ENCODE results near the gene SYNDIG1L.

DNA sequence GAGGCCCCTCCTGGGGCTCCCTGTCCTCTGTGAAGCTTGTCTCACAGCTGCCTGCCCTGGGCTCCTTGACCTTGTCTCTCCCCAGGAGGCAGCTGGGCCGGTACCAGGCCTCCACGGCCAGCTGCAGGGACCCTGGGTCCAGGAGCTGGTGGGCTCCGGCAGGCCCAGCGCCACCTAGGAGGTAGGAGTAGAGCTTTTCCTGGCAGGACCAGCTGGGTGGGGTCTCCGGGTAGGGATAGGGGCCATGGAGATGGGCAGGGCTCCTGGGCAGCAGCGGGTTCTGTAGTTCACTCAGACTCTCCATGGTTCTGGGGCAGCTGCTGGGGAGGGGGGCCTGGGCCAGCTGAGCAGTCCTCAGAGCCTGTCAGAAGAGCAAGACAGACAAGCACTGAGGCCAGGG lies 16.6 kb downstream of the SYNDIG1L start:
- TF ChIP-seq TAF1 (IDR thresholded peaks at IDR 0.05; ENCODE audit: low read depth), result no peak
- TF ChIP-seq, protein P1, sequence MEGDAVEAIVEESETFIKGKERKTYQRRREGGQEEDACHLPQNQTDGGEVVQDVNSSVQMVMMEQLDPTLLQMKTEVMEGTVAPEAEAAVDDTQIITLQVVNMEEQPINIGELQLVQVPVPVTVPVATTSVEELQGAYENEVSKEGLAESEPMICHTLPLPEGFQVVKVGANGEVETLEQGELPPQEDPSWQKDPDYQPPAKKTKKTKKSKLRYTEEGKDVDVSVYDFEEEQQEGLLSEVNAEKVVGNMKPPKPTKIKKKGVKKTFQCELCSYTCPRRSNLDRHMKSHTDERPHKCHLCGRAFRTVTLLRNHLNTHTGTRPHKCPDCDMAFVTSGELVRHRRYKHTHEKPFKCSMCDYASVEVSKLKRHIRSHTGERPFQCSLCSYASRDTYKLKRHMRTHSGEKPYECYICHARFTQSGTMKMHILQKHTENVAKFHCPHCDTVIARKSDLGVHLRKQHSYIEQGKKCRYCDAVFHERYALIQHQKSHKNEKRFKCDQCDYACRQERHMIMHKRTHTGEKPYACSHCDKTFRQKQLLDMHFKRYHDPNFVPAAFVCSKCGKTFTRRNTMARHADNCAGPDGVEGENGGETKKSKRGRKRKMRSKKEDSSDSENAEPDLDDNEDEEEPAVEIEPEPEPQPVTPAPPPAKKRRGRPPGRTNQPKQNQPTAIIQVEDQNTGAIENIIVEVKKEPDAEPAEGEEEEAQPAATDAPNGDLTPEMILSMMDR (IDR thresholded peaks at IDR 0.05; ENCODE audit: poor library complexity, severe bottlenecking), result no peak
- TF ChIP-seq RAD21 (conservative IDR thresholded peaks at IDR 0.05), result no peak
- no peak for TF ChIP-seq EZH2 (IDR thresholded peaks at IDR 0.05; ENCODE audit: borderline replicate concordance, insufficient read depth, low read length, poor library complexity, severe bottlenecking)
- TF ChIP-seq, protein P2, sequence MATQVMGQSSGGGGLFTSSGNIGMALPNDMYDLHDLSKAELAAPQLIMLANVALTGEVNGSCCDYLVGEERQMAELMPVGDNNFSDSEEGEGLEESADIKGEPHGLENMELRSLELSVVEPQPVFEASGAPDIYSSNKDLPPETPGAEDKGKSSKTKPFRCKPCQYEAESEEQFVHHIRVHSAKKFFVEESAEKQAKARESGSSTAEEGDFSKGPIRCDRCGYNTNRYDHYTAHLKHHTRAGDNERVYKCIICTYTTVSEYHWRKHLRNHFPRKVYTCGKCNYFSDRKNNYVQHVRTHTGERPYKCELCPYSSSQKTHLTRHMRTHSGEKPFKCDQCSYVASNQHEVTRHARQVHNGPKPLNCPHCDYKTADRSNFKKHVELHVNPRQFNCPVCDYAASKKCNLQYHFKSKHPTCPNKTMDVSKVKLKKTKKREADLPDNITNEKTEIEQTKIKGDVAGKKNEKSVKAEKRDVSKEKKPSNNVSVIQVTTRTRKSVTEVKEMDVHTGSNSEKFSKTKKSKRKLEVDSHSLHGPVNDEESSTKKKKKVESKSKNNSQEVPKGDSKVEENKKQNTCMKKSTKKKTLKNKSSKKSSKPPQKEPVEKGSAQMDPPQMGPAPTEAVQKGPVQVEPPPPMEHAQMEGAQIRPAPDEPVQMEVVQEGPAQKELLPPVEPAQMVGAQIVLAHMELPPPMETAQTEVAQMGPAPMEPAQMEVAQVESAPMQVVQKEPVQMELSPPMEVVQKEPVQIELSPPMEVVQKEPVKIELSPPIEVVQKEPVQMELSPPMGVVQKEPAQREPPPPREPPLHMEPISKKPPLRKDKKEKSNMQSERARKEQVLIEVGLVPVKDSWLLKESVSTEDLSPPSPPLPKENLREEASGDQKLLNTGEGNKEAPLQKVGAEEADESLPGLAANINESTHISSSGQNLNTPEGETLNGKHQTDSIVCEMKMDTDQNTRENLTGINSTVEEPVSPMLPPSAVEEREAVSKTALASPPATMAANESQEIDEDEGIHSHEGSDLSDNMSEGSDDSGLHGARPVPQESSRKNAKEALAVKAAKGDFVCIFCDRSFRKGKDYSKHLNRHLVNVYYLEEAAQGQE (IDR thresholded peaks at IDR 0.05; ENCODE audit: borderline replicate concordance), result no peak
- no peak for TF ChIP-seq EP300 (conservative IDR thresholded peaks at IDR 0.05; ENCODE audit: poor library complexity, severe bottlenecking)

Data from neural cell (in vitro differentiated cells).